ENCODE data around the gene HSPA1L. TPM values are rescaled to one million over a fixed set of nuclear protein-coding genes. Genes with fewer than 3 reads are reported as not detected.
"Not testable (repeated sequence)": the region's sequence is repeated elsewhere in the genome, so short reads cannot be mapped to it uniquely, and the experiment has no call there.

Gene HSPA1L
- total and polyA plus RNA-seq, 2 donors (not counting 1 experiment from before 2014, with no cell fraction given) = 0.74 to 3.1 TPM

- peak; percentile 76 to 92 for DNase-seq (ENCODE audit: low read depth in 2 of 2)
- peak overlapping the region; percentile 61 to 76 (median 66) for H3K4me3 ChIP-seq (replicated peaks in 1 of 4; ENCODE audit: control extremely low read depth in 1 of 4, insufficient read depth in 1 of 4, low read depth in 3 of 4, low read length in 4 of 4)
- peaks cover 17% of the 10 kb centered on the region for H3K79me2 ChIP-seq (ENCODE audit: control insufficient read depth, insufficient read depth, low read length)
- peak overlapping the region; percentile 58 for H3K9ac ChIP-seq (ENCODE audit: insufficient read depth, low read length)
- peak overlapping the region; percentile 36 for H2AFZ ChIP-seq (ENCODE audit: low read length)
- H4K20me1 ChIP-seq (ENCODE audit: control insufficient read depth, extremely low read depth, insufficient read depth, low read length) = no peaks in the 10 kb centered on the region
- no peaks in the 10 kb centered on the region for H3K9me3 ChIP-seq (ENCODE audit: control insufficient read depth, insufficient read depth, low read depth, low read length)
- no peaks in the 10 kb centered on the region for H3K36me3 ChIP-seq (ENCODE audit: control insufficient read depth, insufficient read depth, low read length)
- no peak for TF ChIP-seq EZH2 (IDR thresholded peaks at IDR 0.05; ENCODE audit: low read length, missing control alignments)
- TF ChIP-seq, protein P1, sequence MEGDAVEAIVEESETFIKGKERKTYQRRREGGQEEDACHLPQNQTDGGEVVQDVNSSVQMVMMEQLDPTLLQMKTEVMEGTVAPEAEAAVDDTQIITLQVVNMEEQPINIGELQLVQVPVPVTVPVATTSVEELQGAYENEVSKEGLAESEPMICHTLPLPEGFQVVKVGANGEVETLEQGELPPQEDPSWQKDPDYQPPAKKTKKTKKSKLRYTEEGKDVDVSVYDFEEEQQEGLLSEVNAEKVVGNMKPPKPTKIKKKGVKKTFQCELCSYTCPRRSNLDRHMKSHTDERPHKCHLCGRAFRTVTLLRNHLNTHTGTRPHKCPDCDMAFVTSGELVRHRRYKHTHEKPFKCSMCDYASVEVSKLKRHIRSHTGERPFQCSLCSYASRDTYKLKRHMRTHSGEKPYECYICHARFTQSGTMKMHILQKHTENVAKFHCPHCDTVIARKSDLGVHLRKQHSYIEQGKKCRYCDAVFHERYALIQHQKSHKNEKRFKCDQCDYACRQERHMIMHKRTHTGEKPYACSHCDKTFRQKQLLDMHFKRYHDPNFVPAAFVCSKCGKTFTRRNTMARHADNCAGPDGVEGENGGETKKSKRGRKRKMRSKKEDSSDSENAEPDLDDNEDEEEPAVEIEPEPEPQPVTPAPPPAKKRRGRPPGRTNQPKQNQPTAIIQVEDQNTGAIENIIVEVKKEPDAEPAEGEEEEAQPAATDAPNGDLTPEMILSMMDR (conservative IDR thresholded peaks at IDR 0.05 in 1 of 2, IDR thresholded peaks at IDR 0.05 in 1 of 2; ENCODE audit: low read depth in 1 of 2, low read length in 2 of 2) = no peak
- peak overlapping the region; percentile 84 for H3K27ac ChIP-seq (ENCODE audit: insufficient read depth, low read length)
- peak overlapping the region; percentile 98 for H3K4me2 ChIP-seq (ENCODE audit: extremely low read depth, insufficient read depth, low read length)
- H3K4me1 ChIP-seq (ENCODE audit: control insufficient read depth, extremely low read depth, insufficient read depth, low read length) = peaks cover 9% of the 10 kb centered on the region
- no peaks in the 10 kb centered on the region for H3K27me3 ChIP-seq (ENCODE audit: control insufficient read depth, insufficient read depth, low read length)
Measured at GRCh38 chr6:31822036-31822821, 7.1 kb upstream of the HSPA1L start.

- DNase-seq (ENCODE audit: low read depth in 2 of 2) = peak; percentile 39 to 48
- H3K27ac ChIP-seq (ENCODE audit: insufficient read depth, low read length) = peak overlapping the region; percentile 82
Measured at GRCh38 chr6:31821301-31822035, 6.4 kb upstream of the HSPA1L start.

DNA sequence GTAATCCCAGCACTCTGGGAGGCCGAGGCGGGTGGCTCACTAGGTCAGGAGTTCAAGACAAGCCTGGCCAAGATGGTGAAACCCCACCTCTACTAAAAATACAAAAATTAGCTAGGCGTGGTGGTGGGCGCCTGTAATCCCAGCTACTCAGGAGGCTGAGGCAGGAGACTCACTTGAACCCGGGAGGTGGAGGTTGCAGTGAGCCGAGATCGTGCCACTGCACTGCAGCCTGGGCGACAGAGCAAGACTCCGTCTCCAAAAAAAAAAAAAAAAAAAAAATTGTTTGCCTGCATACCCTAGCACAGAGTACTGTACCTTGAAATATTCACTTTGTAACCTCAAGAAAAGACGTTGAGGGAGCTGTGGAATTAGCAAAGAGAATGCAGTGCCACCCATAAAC, 5.3 kb upstream of the HSPA1L start:
- peaks cover 20% of the 10 kb centered on the region for H3K79me2 ChIP-seq (ENCODE audit: control insufficient read depth, insufficient read depth, low read length)
- not testable (repeated sequence) for H3K9ac ChIP-seq (ENCODE audit: insufficient read depth, low read length); DNase-seq (ENCODE audit: low read depth in 2 of 2); H3K9me3 ChIP-seq (ENCODE audit: control insufficient read depth, insufficient read depth, low read depth, low read length); H4K20me1 ChIP-seq (ENCODE audit: control insufficient read depth, extremely low read depth, insufficient read depth, low read length); H3K4me3 ChIP-seq (replicated peaks in 1 of 4; ENCODE audit: control extremely low read depth in 1 of 4, insufficient read depth in 1 of 4, low read depth in 3 of 4, low read length in 4 of 4); H3K4me1 ChIP-seq (ENCODE audit: control insufficient read depth, extremely low read depth, insufficient read depth, low read length); H3K4me2 ChIP-seq (ENCODE audit: extremely low read depth, insufficient read depth, low read length); H3K27me3 ChIP-seq (ENCODE audit: control insufficient read depth, insufficient read depth, low read length); H2AFZ ChIP-seq (ENCODE audit: low read length); H3K27ac ChIP-seq (ENCODE audit: insufficient read depth, low read length); H3K36me3 ChIP-seq (ENCODE audit: control insufficient read depth, insufficient read depth, low read length)

More at GRCh38 chr6:31821301-31822035, 6.4 kb upstream of the HSPA1L start:
- Histone ChIP-seq H3K27me3 (ENCODE audit: control insufficient read depth, insufficient read depth, low read length) (no peaks in the 10 kb centered on the region), H3K4me1 (ENCODE audit: control insufficient read depth, extremely low read depth, insufficient read depth, low read length) (peaks cover 8% of the 10 kb centered on the region), H3K9ac (ENCODE audit: insufficient read depth, low read length) (peak overlapping the region; percentile 76), H3K4me3 (replicated peaks in 1 of 4; ENCODE audit: control extremely low read depth in 1 of 4, insufficient read depth in 1 of 4, low read depth in 3 of 4, low read length in 4 of 4) (peak overlapping the region; percentile 61 to 76 (median 66)), H3K4me2 (ENCODE audit: extremely low read depth, insufficient read depth, low read length) (peak overlapping the region; percentile 98), H2AFZ (ENCODE audit: low read length) (peak overlapping the region; percentile 71), H3K36me3 (ENCODE audit: control insufficient read depth, insufficient read depth, low read length) (no peaks in the 10 kb centered on the region), H4K20me1 (ENCODE audit: control insufficient read depth, extremely low read depth, insufficient read depth, low read length) (no peaks in the 10 kb centered on the region), H3K9me3 (ENCODE audit: control insufficient read depth, insufficient read depth, low read depth, low read length) (no peaks in the 10 kb centered on the region), H3K79me2 (ENCODE audit: control insufficient read depth, insufficient read depth, low read length) (peaks cover 18% of the 10 kb centered on the region)
- TF ChIP-seq, protein P1 (conservative IDR thresholded peaks at IDR 0.05 in 1 of 2, IDR thresholded peaks at IDR 0.05 in 1 of 2; ENCODE audit: low read depth in 1 of 2, low read length in 2 of 2) = no peak
- TF ChIP-seq EZH2 (IDR thresholded peaks at IDR 0.05; ENCODE audit: low read length, missing control alignments) = no peak
